ENCODE measurements around the gene OPALIN. TPM values are rescaled to one million over a fixed set of nuclear protein-coding genes. Genes with fewer than 3 reads are reported as not detected.

OPALIN gene
- polyA plus RNA-seq (2013, experiment 1 of 2) = not detected
- polyA plus RNA-seq (2013, experiment 2 of 2) = 0.03 TPM

- WGBS (ENCODE audit: extremely low coverage, insufficient coverage, low lambda C conversion rate) = no CpG with 5 or more reads among the region's 7 CpGs
- no peaks in the 10 kb centered on the region for H3K4me1 ChIP-seq (ENCODE audit: control insufficient read depth, low read depth, low read length)
- H2AK5ac ChIP-seq (ENCODE audit: low read length) = no peak within 1 kb of the TSS
- no peaks in the 10 kb centered on the region for H3K36me3 ChIP-seq (ENCODE audit: control insufficient read depth, insufficient read depth, low read length)
- H4K5ac ChIP-seq (ENCODE audit: low read length) = no peak within 1 kb of the TSS
- H3K23ac ChIP-seq (ENCODE audit: low read length) = no peak within 1 kb of the TSS
- H3K4ac ChIP-seq (ENCODE audit: low read depth, low read length) = no peak within 1 kb of the TSS
- no peak within 1 kb of the TSS for H2BK15ac ChIP-seq (replicated peaks; ENCODE audit: low read depth)
- no peak within 1 kb of the TSS for H4K8ac ChIP-seq (ENCODE audit: low read depth, low read length)
- H3K9ac ChIP-seq (ENCODE audit: low read length) = no peak within 1 kb of the TSS
- H2BK5ac ChIP-seq (ENCODE audit: low read length) = no peak within 1 kb of the TSS
- no peak within 1 kb of the TSS for H3K4me3 ChIP-seq (ENCODE audit: low read length)
- no peak for DNase-seq
- H3K27me3 ChIP-seq (ENCODE audit: insufficient read depth, low read length, poor library complexity) = no peaks in the 10 kb centered on the region
- no peak within 1 kb of the TSS for H3K18ac ChIP-seq (ENCODE audit: low read length)
- no peak within 1 kb of the TSS for H2BK120ac ChIP-seq (ENCODE audit: low read depth, low read length)
- no peaks in the 10 kb centered on the region for H3K79me1 ChIP-seq (ENCODE audit: low read length)
- no peaks in the 10 kb centered on the region for H3K79me2 ChIP-seq (ENCODE audit: control insufficient read depth, insufficient read depth, low read length)
- no peak within 1 kb of the TSS for H3K4me2 ChIP-seq (ENCODE audit: low read length)
- no peak within 1 kb of the TSS for H3K56ac ChIP-seq (ENCODE audit: low read length)
- H3K27ac ChIP-seq (ENCODE audit: low read depth, low read length) = no peak within 1 kb of the TSS
Observed at GRCh38 chr10:96358851-96359540, at the start of gene OPALIN. Gene OPALIN, minus strand, starts transcription at chr10:96359002. Its CDS starts 106 bp downstream, at chr10:96358896.

- no peak for DNase-seq
- H3K27me3 ChIP-seq (ENCODE audit: insufficient read depth, low read length, poor library complexity) = no peaks in the 10 kb centered on the region
- no CpG with 5 or more reads among the region's 1 CpG for WGBS (ENCODE audit: extremely low coverage, insufficient coverage, low lambda C conversion rate)
Observed at GRCh38 chr10:96408201-96408600, 49.4 kb upstream of the OPALIN start.

GRCh38 chr10:96407560-96408069, 48.8 kb upstream of the OPALIN start:
- Histone ChIP-seq H2BK15ac (replicated peaks; ENCODE audit: low read depth) (no peak overlapping the region), H3K79me1 (ENCODE audit: low read length) (no peaks in the 10 kb centered on the region), H3K27me3 (ENCODE audit: insufficient read depth, low read length, poor library complexity) (no peaks in the 10 kb centered on the region), H3K4me2 (ENCODE audit: low read length) (no peak overlapping the region), H3K23ac (ENCODE audit: low read length) (no peak overlapping the region), H2BK120ac (ENCODE audit: low read depth, low read length) (no peak overlapping the region), H3K18ac (ENCODE audit: low read length) (no peak overlapping the region), H2AK5ac (ENCODE audit: low read length) (no peak overlapping the region), H3K4me3 (ENCODE audit: low read length) (no peak overlapping the region), H3K4me1 (ENCODE audit: control insufficient read depth, low read depth, low read length) (no peaks in the 10 kb centered on the region), H4K5ac (ENCODE audit: low read length) (no peak overlapping the region), H3K9ac (ENCODE audit: low read length) (no peak overlapping the region), H3K27ac (ENCODE audit: low read depth, low read length) (no peak overlapping the region), H2BK5ac (ENCODE audit: low read length) (no peak overlapping the region), H3K36me3 (ENCODE audit: control insufficient read depth, insufficient read depth, low read length) (no peaks in the 10 kb centered on the region), H3K79me2 (ENCODE audit: control insufficient read depth, insufficient read depth, low read length) (no peaks in the 10 kb centered on the region), H3K56ac (ENCODE audit: low read length) (no peak overlapping the region), H3K4ac (ENCODE audit: low read depth, low read length) (no peak overlapping the region), H4K8ac (ENCODE audit: low read depth, low read length) (no peak overlapping the region)
- no peak for DNase-seq
- WGBS (ENCODE audit: extremely low coverage, insufficient coverage, low lambda C conversion rate) = no CpG with 5 or more reads among the region's 15 CpGs

More at GRCh38 chr10:96408201-96408600, 49.4 kb upstream of the OPALIN start:
- H2BK5ac ChIP-seq (ENCODE audit: low read length) = no peak overlapping the region
- H3K18ac ChIP-seq (ENCODE audit: low read length) = no peak overlapping the region
- H2AK5ac ChIP-seq (ENCODE audit: low read length) = no peak overlapping the region
- no peak overlapping the region for H2BK15ac ChIP-seq (replicated peaks; ENCODE audit: low read depth)
- no peaks in the 10 kb centered on the region for H3K4me1 ChIP-seq (ENCODE audit: control insufficient read depth, low read depth, low read length)
- no peaks in the 10 kb centered on the region for H3K79me2 ChIP-seq (ENCODE audit: control insufficient read depth, insufficient read depth, low read length)
- H3K79me1 ChIP-seq (ENCODE audit: low read length) = no peaks in the 10 kb centered on the region
- H3K36me3 ChIP-seq (ENCODE audit: control insufficient read depth, insufficient read depth, low read length) = no peaks in the 10 kb centered on the region
- no peak overlapping the region for H3K23ac ChIP-seq (ENCODE audit: low read length)
- H4K8ac ChIP-seq (ENCODE audit: low read depth, low read length) = no peak overlapping the region
- H3K4me3 ChIP-seq (ENCODE audit: low read length) = no peak overlapping the region
- no peak overlapping the region for H3K56ac ChIP-seq (ENCODE audit: low read length)
- H3K9ac ChIP-seq (ENCODE audit: low read length) = no peak overlapping the region
- no peak overlapping the region for H2BK120ac ChIP-seq (ENCODE audit: low read depth, low read length)
- no peak overlapping the region for H3K27ac ChIP-seq (ENCODE audit: low read depth, low read length)
- no peak overlapping the region for H4K5ac ChIP-seq (ENCODE audit: low read length)
- no peak overlapping the region for H3K4me2 ChIP-seq (ENCODE audit: low read length)
- H3K4ac ChIP-seq (ENCODE audit: low read depth, low read length) = no peak overlapping the region

- no peaks in the 10 kb centered on the region for H3K79me1 ChIP-seq (ENCODE audit: low read length)
- no peak overlapping the region for H3K4ac ChIP-seq (ENCODE audit: low read depth, low read length)
- H3K36me3 ChIP-seq (ENCODE audit: control insufficient read depth, insufficient read depth, low read length) = no peaks in the 10 kb centered on the region
- H3K27me3 ChIP-seq (ENCODE audit: insufficient read depth, low read length, poor library complexity) = no peaks in the 10 kb centered on the region
- no peak overlapping the region for H4K8ac ChIP-seq (ENCODE audit: low read depth, low read length)
- no peaks in the 10 kb centered on the region for H3K4me1 ChIP-seq (ENCODE audit: control insufficient read depth, low read depth, low read length)
- no CpG with 5 or more reads among the region's 5 CpGs for WGBS (ENCODE audit: extremely low coverage, insufficient coverage, low lambda C conversion rate)
- no peak overlapping the region for H3K23ac ChIP-seq (ENCODE audit: low read length)
- no peaks in the 10 kb centered on the region for H3K79me2 ChIP-seq (ENCODE audit: control insufficient read depth, insufficient read depth, low read length)
- no peak overlapping the region for H3K56ac ChIP-seq (ENCODE audit: low read length)
- no peak overlapping the region for H3K4me2 ChIP-seq (ENCODE audit: low read length)
- H2AK5ac ChIP-seq (ENCODE audit: low read length) = no peak overlapping the region
- no peak overlapping the region for H3K27ac ChIP-seq (ENCODE audit: low read depth, low read length)
- DNase-seq = no peak
- no peak overlapping the region for H2BK15ac ChIP-seq (replicated peaks; ENCODE audit: low read depth)
- no peak overlapping the region for H2BK5ac ChIP-seq (ENCODE audit: low read length)
- no peak overlapping the region for H2BK120ac ChIP-seq (ENCODE audit: low read depth, low read length)
- H3K4me3 ChIP-seq (ENCODE audit: low read length) = no peak overlapping the region
- H3K18ac ChIP-seq (ENCODE audit: low read length) = no peak overlapping the region
- no peak overlapping the region for H3K9ac ChIP-seq (ENCODE audit: low read length)
- no peak overlapping the region for H4K5ac ChIP-seq (ENCODE audit: low read length)
Observed at GRCh38 chr10:96406091-96406490, 47.3 kb upstream of the OPALIN start.

GRCh38 chr10:96402417-96403305, 43.9 kb upstream of the OPALIN start:
- Histone ChIP-seq H3K27me3 (ENCODE audit: insufficient read depth, low read length, poor library complexity) (no peaks in the 10 kb centered on the region), H2BK5ac (ENCODE audit: low read length) (no peak overlapping the region), H2BK120ac (ENCODE audit: low read depth, low read length) (no peak overlapping the region), H4K8ac (ENCODE audit: low read depth, low read length) (no peak overlapping the region), H4K5ac (ENCODE audit: low read length) (no peak overlapping the region), H3K79me2 (ENCODE audit: control insufficient read depth, insufficient read depth, low read length) (no peaks in the 10 kb centered on the region), H3K56ac (ENCODE audit: low read length) (no peak overlapping the region), H3K36me3 (ENCODE audit: control insufficient read depth, insufficient read depth, low read length) (no peaks in the 10 kb centered on the region), H3K4ac (ENCODE audit: low read depth, low read length) (no peak overlapping the region), H3K23ac (ENCODE audit: low read length) (no peak overlapping the region), H3K79me1 (ENCODE audit: low read length) (no peaks in the 10 kb centered on the region), H3K9ac (ENCODE audit: low read length) (no peak overlapping the region), H3K18ac (ENCODE audit: low read length) (no peak overlapping the region), H3K4me2 (ENCODE audit: low read length) (no peak overlapping the region), H3K4me3 (ENCODE audit: low read length) (no peak overlapping the region), H2BK15ac (replicated peaks; ENCODE audit: low read depth) (no peak overlapping the region), H2AK5ac (ENCODE audit: low read length) (no peak overlapping the region), H3K4me1 (ENCODE audit: control insufficient read depth, low read depth, low read length) (no peaks in the 10 kb centered on the region), H3K27ac (ENCODE audit: low read depth, low read length) (no peak overlapping the region)
- WGBS (ENCODE audit: extremely low coverage, insufficient coverage, low lambda C conversion rate) = no CpG with 5 or more reads among the region's 16 CpGs
- no peak for DNase-seq
